Neuronal stem cell (in vitro differentiated cells): ENCODE data around the gene CIAPIN1.

Experiments used
- DNase-seq: peaks from one replicate; pipeline ENCODE4 v3.0.0-alpha.2; 2013; ENCODE audit warnings: low spot score
- H2AFZ ChIP-seq: one replicate; pipeline ENCODE4 v1.6.1; 2013; ENCODE audit warnings: mild to moderate bottlenecking, low read length, inconsistent platforms
- H2AK5ac ChIP-seq: 2 replicates; pipeline ENCODE4 v1.6.1; 2013; ENCODE audit warnings: low read depth, mild to moderate bottlenecking, inconsistent platforms, low read length, moderate library complexity, mixed read lengths
- H2BK120ac ChIP-seq: 2 replicates; pipeline ENCODE4 v1.6.1; 2013; ENCODE audit warnings: low read depth, mild to moderate bottlenecking, inconsistent platforms, low read length, moderate library complexity, mixed read lengths
- H2BK12ac ChIP-seq: one replicate; pipeline ENCODE4 v1.6.1; 2013; ENCODE audit warnings: low read length, inconsistent platforms
- H2BK15ac ChIP-seq: 2 replicates; pipeline ENCODE4 v1.6.1; 2013; ENCODE audit warnings: mild to moderate bottlenecking, low read length, inconsistent platforms, mixed read lengths
- H2BK5ac ChIP-seq: one replicate; pipeline ENCODE4 v1.6.1; 2013; ENCODE audit warnings: inconsistent platforms, mild to moderate bottlenecking, low read length, moderate library complexity
- H3K14ac ChIP-seq: one replicate; pipeline ENCODE4 v1.6.1; 2013; ENCODE audit warnings: low read length, inconsistent platforms
- H3K18ac ChIP-seq: 2 replicates; pipeline ENCODE4 v1.6.1; 2013; ENCODE audit warnings: low read length, inconsistent platforms
- H3K23ac ChIP-seq: 2 replicates; pipeline ENCODE4 v1.6.1; 2013; ENCODE audit warnings: low read depth, mild to moderate bottlenecking, mixed read lengths, low read length, inconsistent platforms; ENCODE audit not compliant: poor library complexity
- H3K27ac ChIP-seq: replicated peaks from 3 replicates; pipeline ENCODE4 v1.5.1; 2013; ENCODE audit warnings: low read length, inconsistent platforms
- H3K27me3 ChIP-seq, 3 experiments: 2 replicates each; pipeline ENCODE4 v1.6.1; 2013; ENCODE audit warnings: low read length in 3 of 3, mild to moderate bottlenecking in 2 of 3, inconsistent platforms in 1 of 3, low read depth in 1 of 3, mixed read lengths in 1 of 3, moderate library complexity in 1 of 3; ENCODE audit not compliant: control insufficient read depth in 3 of 3, insufficient read depth in 3 of 3
- H3K36me3 ChIP-seq, 2 donors: replicated peaks in 1 of 2; 2 replicates each; pipeline ENCODE4 v1.6.1; 2013; ENCODE audit warnings: low read length in 2 of 2; ENCODE audit not compliant: control insufficient read depth in 2 of 2, insufficient read depth in 2 of 2
- H3K4ac ChIP-seq: 2 replicates; pipeline ENCODE4 v1.6.1; 2013; ENCODE audit warnings: inconsistent platforms, mild to moderate bottlenecking, low read length, moderate library complexity
- H3K4me1 ChIP-seq, 2 donors: 1 replicate in 1 of 2; 2 replicates in 1 of 2; pipeline ENCODE4 v1.6.1; 2013; ENCODE audit warnings: low read length in 2 of 2, low read depth in 1 of 2; ENCODE audit not compliant: control insufficient read depth in 2 of 2, insufficient read depth in 1 of 2
- H3K4me2 ChIP-seq: one replicate; pipeline ENCODE4 v1.6.1; 2013; ENCODE audit warnings: mild to moderate bottlenecking, low read length, inconsistent platforms; ENCODE audit not compliant: insufficient read depth, poor library complexity, severe bottlenecking
- H3K4me3 ChIP-seq, 2 donors: 2 replicates each; pipeline ENCODE4 v1.5.1; 2013; ENCODE audit warnings: low read length in 2 of 2, mild to moderate bottlenecking in 2 of 2, inconsistent platforms in 1 of 2, moderate library complexity in 1 of 2
- H3K79me1 ChIP-seq: one replicate; pipeline ENCODE4 v1.6.1; 2013; ENCODE audit warnings: low read depth, mild to moderate bottlenecking, inconsistent platforms, low read length, moderate library complexity
- H3K9ac ChIP-seq: one replicate; pipeline ENCODE4 v1.6.1; 2013; ENCODE audit warnings: mild to moderate bottlenecking, low read depth, low read length, inconsistent platforms; ENCODE audit not compliant: poor library complexity
- H3K9me3 ChIP-seq, 2 donors: replicated peaks in 1 of 2; 2 replicates each; pipeline versions ENCODE3 to v1.6.1; 2013; ENCODE audit warnings: low read length in 2 of 2, mild to moderate bottlenecking in 2 of 2, inconsistent platforms in 1 of 2, low read depth in 1 of 2, mixed read lengths in 1 of 2, moderate library complexity in 1 of 2; ENCODE audit not compliant: control insufficient read depth in 2 of 2, insufficient read depth in 1 of 2
- H4K8ac ChIP-seq: one replicate; pipeline ENCODE4 v1.6.1; 2013; ENCODE audit warnings: low read depth, mild to moderate bottlenecking, inconsistent platforms, low read length, moderate library complexity
- H4K91ac ChIP-seq: one replicate; pipeline ENCODE4 v1.6.1; 2013; ENCODE audit warnings: low read length, low read depth, mild to moderate bottlenecking, inconsistent platforms; ENCODE audit not compliant: poor library complexity
- WGBS, 2 donors: extraction: QIAGEN DNeasy Blood & Tissue Kit; methylation state at CpG; one replicate each; pipeline ENCODE4 v1.1.7; 2013; ENCODE audit warnings: missing lambda C conversion rate in 2 of 2, mixed read lengths in 1 of 2; ENCODE audit not compliant: insufficient read length in 2 of 2, insufficient replicate concordance in 1 of 2; ENCODE audit errors: extremely low coverage in 2 of 2; 5-methylcytosine and 5-hydroxymethylcytosine counted together

CIAPIN1 gene

GRCh38 chr16:57383276-57384247, 63.6 kb downstream of the CIAPIN1 start:
- Histone ChIP-seq H4K91ac (no peak overlapping the region), H3K4me2 (no peak overlapping the region), H2AFZ (no peak overlapping the region), H3K14ac (no peak overlapping the region), H2BK12ac (no peak overlapping the region), H3K27me3 (no peaks in the 10 kb centered on the region), H3K18ac (peak overlapping the region; percentile 61), H3K23ac (no peak overlapping the region), H3K9ac (no peak overlapping the region), H3K79me1 (no peaks in the 10 kb centered on the region), H3K9me3 (no peaks in the 10 kb centered on the region), H2AK5ac (peak overlapping the region; percentile 71), H3K4me3 (no peak overlapping the region), H3K36me3 (peaks cover 0 to 24% of the 10 kb centered on the region in 2 donors), H2BK5ac (no peak overlapping the region), H3K27ac (no peak overlapping the region), H3K4ac (no peak overlapping the region), H3K4me1 (peaks cover 6 to 11% of the 10 kb centered on the region in 2 donors), H4K8ac (no peak overlapping the region), H2BK120ac (no peak overlapping the region), H2BK15ac (peak overlapping the region; percentile 0)
- WGBS, 2 donors: no CpG with 5 or more reads among the region's 8 CpGs
- no peak for DNase-seq

GRCh38 chr16:57382535-57383275, 64.5 kb downstream of the CIAPIN1 start:
- no peak overlapping the region for H3K27ac ChIP-seq
- no peak overlapping the region for H4K91ac ChIP-seq
- H3K14ac ChIP-seq: no peak overlapping the region
- no peak overlapping the region for H2BK5ac ChIP-seq
- H4K8ac ChIP-seq: no peak overlapping the region
- H3K4me3 ChIP-seq: no peak overlapping the region
- no peaks in the 10 kb centered on the region for H3K9me3 ChIP-seq
- H3K4ac ChIP-seq: no peak overlapping the region
- peak overlapping the region; percentile 0 for H2BK15ac ChIP-seq
- H3K36me3 ChIP-seq: peaks cover 0 to 24% of the 10 kb centered on the region in 2 donors
- no peak overlapping the region for H2BK120ac ChIP-seq
- H3K4me1 ChIP-seq: peaks cover 6 to 11% of the 10 kb centered on the region in 2 donors
- no peak overlapping the region for H3K9ac ChIP-seq
- H3K79me1 ChIP-seq: no peaks in the 10 kb centered on the region
- WGBS, 2 donors: no CpG with 5 or more reads among the region's 16 CpGs
- no peak overlapping the region for H3K4me2 ChIP-seq
- H2AK5ac ChIP-seq: peak overlapping the region; percentile 70
- no peak overlapping the region for H2AFZ ChIP-seq
- DNase-seq: no peak
- peak overlapping the region; percentile 22 for H3K18ac ChIP-seq
- H3K23ac ChIP-seq: no peak overlapping the region
- H2BK12ac ChIP-seq: peak overlapping the region; percentile 30
- no peaks in the 10 kb centered on the region for H3K27me3 ChIP-seq

GRCh38 chr16:57381791-57382534, 65.2 kb downstream of the CIAPIN1 start:
- no peak overlapping the region for H3K4me3 ChIP-seq
- WGBS, 2 donors: no CpG with 5 or more reads among the region's 35 CpGs
- no peaks in the 10 kb centered on the region for H3K79me1 ChIP-seq
- no peak overlapping the region for H3K4ac ChIP-seq
- no peak overlapping the region for H2BK12ac ChIP-seq
- H3K18ac ChIP-seq: peak overlapping the region; percentile 22
- H2BK120ac ChIP-seq: no peak overlapping the region
- no peak for DNase-seq
- no peak overlapping the region for H4K91ac ChIP-seq
- no peak overlapping the region for H3K4me2 ChIP-seq
- H3K36me3 ChIP-seq: peaks cover 0 to 24% of the 10 kb centered on the region in 2 donors
- no peak overlapping the region for H2AFZ ChIP-seq
- no peak overlapping the region for H2BK15ac ChIP-seq
- peaks cover 11 to 15% of the 10 kb centered on the region in 2 donors for H3K4me1 ChIP-seq
- no peak overlapping the region for H2BK5ac ChIP-seq
- peak overlapping the region; percentile 70 for H2AK5ac ChIP-seq
- no peak overlapping the region for H4K8ac ChIP-seq
- H3K9me3 ChIP-seq: no peaks in the 10 kb centered on the region
- H3K27ac ChIP-seq: no peak overlapping the region
- no peak overlapping the region for H3K9ac ChIP-seq
- no peak overlapping the region for H3K23ac ChIP-seq
- no peaks in the 10 kb centered on the region for H3K27me3 ChIP-seq
- H3K14ac ChIP-seq: no peak overlapping the region
